HCT116 (cell line): ENCODE results near the gene BICD2. TPM values are rescaled to one million over a fixed set of nuclear protein-coding genes. Genes with fewer than 3 reads are reported as not detected.
"Not testable (repeated sequence)": the region's sequence is repeated elsewhere in the genome, so short reads cannot be mapped to it uniquely, and the experiment has no call there.

Source experiments
- ATAC-seq: fragments of 200-7000 bp; cut with Tn5 transposase; 2 replicates; pipeline ENCODE4 v1.9.1; 2020; ENCODE audit warnings: mild to moderate bottlenecking, moderate library complexity
- BruUV-seq: library from RNA; stranded (reverse); fragments of 400-500 nt; replicated peaks from 2 replicates; lab custom pipeline; 2021; lab: Mats Ljungman, UMichigan
- CTCF ChIA-PET: fragments of 300-600 bp; sonication (Branson Sonifier 250); formaldehyde crosslinking; loops from one replicate; lab custom pipeline; 2021; ENCODE audit warnings: antibody characterized with exemption; lab: Charles Lee
- POLR2A ChIA-PET: fragments of 300-600, 350-600 bp; sonication (Branson Sonifier 250); formaldehyde crosslinking; loops from one replicate; lab custom pipeline; 2021; ENCODE audit warnings: antibody characterized with exemption; lab: Charles Lee
- RAD21 ChIA-PET, 2 experiments: fragments of 300-600 bp; sonication (Branson Sonifier 250); formaldehyde crosslinking; loops; one replicate each; lab custom pipeline; 2023; ENCODE audit warnings: low total read pairs in 2 of 2; ENCODE audit not compliant: uncharacterized antibody in 2 of 2, unreplicated experiment in 2 of 2, low non-redundant PET in 1 of 2; lab: Charles Lee
- DNase-seq: peaks from one replicate; pipeline ENCODE4 v3.0.0-alpha.2; 2010; ENCODE audit warnings: low read depth, low spot score
- H2AFZ ChIP-seq: fragments of 200-600 bp; shearing (Covaris generic), sonication (generic); 2 replicates; pipeline ENCODE4 v1.6.1; 2017; ENCODE audit warnings: low read depth, mixed run types, mixed read lengths, antibody characterized with exemption, low read length; ENCODE audit not compliant: poor library complexity, severe bottlenecking
- H3K27ac ChIP-seq: 2 replicates; pipeline ENCODE4 v1.5.1; 2012; ENCODE audit warnings: low read depth, low read length
- H3K27me3 ChIP-seq: fragments of 200-600 bp; sonication (generic); 2 replicates; pipeline ENCODE4 v1.6.1; 2016; ENCODE audit warnings: mixed run types, low read length, mixed read lengths; ENCODE audit not compliant: insufficient read depth
- H3K36me3 ChIP-seq, 2 experiments: fragments of 200-500 bp in 1 of 2; fragments of 200-600 bp in 1 of 2; sonication (Bioruptor generic) in 1 of 2; sonication (generic) in 1 of 2; 2 replicates each; pipeline versions ENCODE4 v1.5.1 to v1.6.1; 2014 to 2016; ENCODE audit warnings: low read length in 2 of 2, inconsistent platforms in 1 of 2, mixed read lengths in 1 of 2, mixed run types in 1 of 2; ENCODE audit not compliant: insufficient read depth in 2 of 2, control insufficient read depth in 1 of 2
- H3K4me1 ChIP-seq, 2 experiments: fragments of 200-600 bp in 1 of 2; sonication (generic) in 1 of 2; 2 replicates each; pipeline versions ENCODE4 v1.5.1 to v1.6.1; 2012 to 2017; ENCODE audit warnings: low read length in 2 of 2, inconsistent platforms in 1 of 2, mild to moderate bottlenecking in 1 of 2, mixed read lengths in 1 of 2, mixed run types in 1 of 2, moderate library complexity in 1 of 2; ENCODE audit not compliant: insufficient read depth in 2 of 2, control insufficient read depth in 1 of 2
- H3K4me2 ChIP-seq: fragments of 200-600 bp; sonication (generic); 2 replicates; pipeline ENCODE4 v1.6.1; 2017; ENCODE audit warnings: mixed run types, low read length, mixed read lengths
- H3K4me3 ChIP-seq, 2 experiments: fragments of 200-600 bp in 1 of 2; sonication (generic) in 1 of 2; replicated peaks in 1 of 2; 2 replicates each; pipeline ENCODE4 v1.5.1; 2011 to 2016; ENCODE audit warnings: low read length in 2 of 2, control low read depth in 1 of 2, low read depth in 1 of 2, mild to moderate bottlenecking in 1 of 2, mixed read lengths in 1 of 2, mixed run types in 1 of 2
- H3K79me2 ChIP-seq: fragments of 200-600 bp; sonication (generic); 2 replicates; pipeline ENCODE4 v1.6.1; 2017; ENCODE audit warnings: mild to moderate bottlenecking, mixed run types, low read length, moderate library complexity, mixed read lengths; ENCODE audit not compliant: insufficient read depth
- H3K9ac ChIP-seq: fragments of 200-600 bp; sonication (generic); 2 replicates; pipeline ENCODE4 v1.6.1; 2016; ENCODE audit warnings: low read length, mixed read lengths
- H3K9me2 ChIP-seq: fragments of 200-600 bp; sonication (generic), shearing (Covaris generic); 2 replicates; pipeline ENCODE4 v1.6.1; 2017; ENCODE audit warnings: mixed run types, mild to moderate bottlenecking, moderate library complexity; ENCODE audit not compliant: insufficient read depth
- H3K9me3 ChIP-seq, 2 experiments: fragments of 200-500 bp in 1 of 2; fragments of 200-600 bp in 1 of 2; sonication (Bioruptor generic) in 1 of 2; sonication (generic) in 1 of 2; 2 replicates each; pipeline ENCODE4 v1.6.1; 2014 to 2017; ENCODE audit warnings: low read length in 2 of 2, mixed read lengths in 2 of 2, inconsistent platforms in 1 of 2, low read depth in 1 of 2, mild to moderate bottlenecking in 1 of 2, mixed run types in 1 of 2, moderate library complexity in 1 of 2; ENCODE audit not compliant: control insufficient read depth in 1 of 2, insufficient read depth in 1 of 2
- H4K20me1 ChIP-seq: fragments of 200-600 bp; sonication (generic), shearing (Covaris generic); 2 replicates; pipeline ENCODE4 v1.6.1; 2017; ENCODE audit warnings: mixed run types, mild to moderate bottlenecking, moderate library complexity; ENCODE audit not compliant: insufficient read depth
- CBX3 ChIP-seq: IDR thresholded peaks from 2 replicates; pipeline ENCODE4 v1.6.1; 2012; ENCODE audit warnings: low read depth
- EGR1 ChIP-seq: IDR thresholded peaks from 2 replicates; pipeline ENCODE4 v1.6.1; 2012; ENCODE audit warnings: low read depth
- EZH2 ChIP-seq: fragments of 200-600 bp; sonication (generic); IDR thresholded peaks from 2 replicates; pipeline ENCODE4 v1.6.1; 2017; ENCODE audit warnings: antibody characterized with exemption, mixed run types
- EZH2phosphoT487 ChIP-seq: fragments of 200-600 bp; IDR thresholded peaks from 2 replicates; pipeline ENCODE4 v1.6.1; 2018; ENCODE audit warnings: antibody characterized with exemption, borderline replicate concordance
- JUND ChIP-seq: IDR thresholded peaks from 2 replicates; pipeline ENCODE4 v1.6.1; 2012
- POLR2A ChIP-seq: IDR thresholded peaks from 2 replicates; pipeline ENCODE4 v1.7.0; 2011; ENCODE audit warnings: borderline replicate concordance; ENCODE audit not compliant: insufficient read depth, insufficient read length; ENCODE audit errors: extremely low read depth
- SIN3A ChIP-seq: IDR thresholded peaks from 2 replicates; pipeline ENCODE4 v1.6.1; 2012; ENCODE audit warnings: low read depth
- SP1 ChIP-seq: IDR thresholded peaks from 2 replicates; pipeline ENCODE4 v1.6.1; 2012; ENCODE audit warnings: low read depth
- TCF7L2 ChIP-seq: IDR thresholded peaks from 2 replicates; pipeline ENCODE4 v1.7.0; 2011; ENCODE audit warnings: borderline replicate concordance, inconsistent platforms; ENCODE audit not compliant: insufficient read depth, insufficient read length; ENCODE audit errors: extremely low read depth
- YY1 ChIP-seq: IDR thresholded peaks from 2 replicates; pipeline ENCODE4 v1.6.1; 2011; ENCODE audit warnings: low read length, low read depth, moderate library complexity, mild to moderate bottlenecking; ENCODE audit not compliant: insufficient replicate concordance; ENCODE audit errors: extremely low read depth
- ZFX ChIP-seq: fragments of 450-650 bp; IDR thresholded peaks from 2 replicates; pipeline ENCODE4 v1.6.1; 2017
- ZNF274 ChIP-seq: fragments of 200-500 bp; sonication (Bioruptor generic); IDR thresholded peaks from 2 replicates; pipeline ENCODE4 v1.6.1; 2014; ENCODE audit warnings: mild to moderate bottlenecking, low read depth, low read length, inconsistent platforms
- intact Hi-C: fragments of 100-400 bp; cut with micrococcal nuclease; formaldehyde crosslinking; loops from 2 replicates; pipeline ENCODE4 v1.10.0; 2022
- total RNA-seq: library from RNA; stranded (reverse); gene quantifications from one replicate; pipeline ENCODE4 v1.2.1, GENCODE V29; 2021; ENCODE audit not compliant: unreplicated experiment
- TF ChIP-seq, protein P1 (sequence below): IDR thresholded peaks from 2 replicates; pipeline ENCODE4 v1.6.1; 2012
- TF ChIP-seq, protein P2 (sequence below): IDR thresholded peaks from 2 replicates; pipeline ENCODE4 v1.6.1; 2012
- TF ChIP-seq, protein P3 (sequence below): IDR thresholded peaks from 2 replicates; pipeline ENCODE4 v1.6.1; 2012; ENCODE audit warnings: low read depth

Gene BICD2
- total RNA-seq, 1 experiment from 2014 or later, result 23.4 TPM

DNA sequence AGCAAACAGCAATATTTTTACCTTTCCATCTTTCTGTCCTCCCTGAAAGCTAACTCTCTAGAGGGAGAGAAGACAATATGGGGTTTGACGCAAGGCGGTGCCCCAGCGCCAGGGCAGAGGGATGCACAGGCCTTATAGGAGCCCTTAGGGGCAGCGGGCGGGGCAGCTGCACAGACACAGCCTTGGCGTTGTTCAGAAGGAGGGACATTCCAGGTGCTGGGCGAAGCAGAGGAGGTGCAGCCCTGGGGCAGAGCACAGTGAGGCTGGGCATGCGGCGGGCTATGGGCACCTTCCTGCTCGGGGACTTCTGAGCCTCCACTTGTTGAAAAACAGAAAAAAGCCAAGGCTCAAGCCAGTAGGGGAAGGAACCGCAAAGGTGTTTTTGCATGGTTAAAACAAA is 33.7 kb upstream of the BICD2 start:
- Histone ChIP-seq H3K79me2 (no peaks in the 10 kb centered on the region), H4K20me1 (no peaks in the 10 kb centered on the region), H3K27ac (no peak overlapping the region), H2AFZ (no peak overlapping the region), H3K9me2 (no peaks in the 10 kb centered on the region), H3K4me2 (no peak overlapping the region), H3K9me3 (no peaks in the 10 kb centered on the region), H3K9ac (no peak overlapping the region), H3K4me3 (no peak overlapping the region), H3K4me1 (no peaks in the 10 kb centered on the region; a peak in 1 of 4 replicates), H3K27me3 (no peaks in the 10 kb centered on the region), H3K36me3 (no peaks in the 10 kb centered on the region)
- ChIA-PET RAD21 (no interaction called here), POLR2A (no interaction called here), CTCF (no interaction called here)
- BruUV-seq, result no TSS peak
- DNase-seq, result no peak
- no peak for ATAC-seq
- no peak for TF ChIP-seq ZFX
- TF ChIP-seq JUND, result no peak
- no peak for TF ChIP-seq POLR2A
- no peak for TF ChIP-seq EZH2
- TF ChIP-seq, protein P1, sequence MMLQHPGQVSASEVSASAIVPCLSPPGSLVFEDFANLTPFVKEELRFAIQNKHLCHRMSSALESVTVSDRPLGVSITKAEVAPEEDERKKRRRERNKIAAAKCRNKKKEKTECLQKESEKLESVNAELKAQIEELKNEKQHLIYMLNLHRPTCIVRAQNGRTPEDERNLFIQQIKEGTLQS, result no peak
- no peak for TF ChIP-seq YY1
- no peak for TF ChIP-seq SP1
- TF ChIP-seq SIN3A, result no peak
- no peak for TF ChIP-seq EZH2phosphoT487
- no peak for TF ChIP-seq TCF7L2
- TF ChIP-seq CBX3, result no peak
- TF ChIP-seq EGR1, result no peak
- no peak for TF ChIP-seq ZNF274
- TF ChIP-seq, protein P2, sequence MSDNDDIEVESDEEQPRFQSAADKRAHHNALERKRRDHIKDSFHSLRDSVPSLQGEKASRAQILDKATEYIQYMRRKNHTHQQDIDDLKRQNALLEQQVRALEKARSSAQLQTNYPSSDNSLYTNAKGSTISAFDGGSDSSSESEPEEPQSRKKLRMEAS, result no peak
- TF ChIP-seq, protein P3, sequence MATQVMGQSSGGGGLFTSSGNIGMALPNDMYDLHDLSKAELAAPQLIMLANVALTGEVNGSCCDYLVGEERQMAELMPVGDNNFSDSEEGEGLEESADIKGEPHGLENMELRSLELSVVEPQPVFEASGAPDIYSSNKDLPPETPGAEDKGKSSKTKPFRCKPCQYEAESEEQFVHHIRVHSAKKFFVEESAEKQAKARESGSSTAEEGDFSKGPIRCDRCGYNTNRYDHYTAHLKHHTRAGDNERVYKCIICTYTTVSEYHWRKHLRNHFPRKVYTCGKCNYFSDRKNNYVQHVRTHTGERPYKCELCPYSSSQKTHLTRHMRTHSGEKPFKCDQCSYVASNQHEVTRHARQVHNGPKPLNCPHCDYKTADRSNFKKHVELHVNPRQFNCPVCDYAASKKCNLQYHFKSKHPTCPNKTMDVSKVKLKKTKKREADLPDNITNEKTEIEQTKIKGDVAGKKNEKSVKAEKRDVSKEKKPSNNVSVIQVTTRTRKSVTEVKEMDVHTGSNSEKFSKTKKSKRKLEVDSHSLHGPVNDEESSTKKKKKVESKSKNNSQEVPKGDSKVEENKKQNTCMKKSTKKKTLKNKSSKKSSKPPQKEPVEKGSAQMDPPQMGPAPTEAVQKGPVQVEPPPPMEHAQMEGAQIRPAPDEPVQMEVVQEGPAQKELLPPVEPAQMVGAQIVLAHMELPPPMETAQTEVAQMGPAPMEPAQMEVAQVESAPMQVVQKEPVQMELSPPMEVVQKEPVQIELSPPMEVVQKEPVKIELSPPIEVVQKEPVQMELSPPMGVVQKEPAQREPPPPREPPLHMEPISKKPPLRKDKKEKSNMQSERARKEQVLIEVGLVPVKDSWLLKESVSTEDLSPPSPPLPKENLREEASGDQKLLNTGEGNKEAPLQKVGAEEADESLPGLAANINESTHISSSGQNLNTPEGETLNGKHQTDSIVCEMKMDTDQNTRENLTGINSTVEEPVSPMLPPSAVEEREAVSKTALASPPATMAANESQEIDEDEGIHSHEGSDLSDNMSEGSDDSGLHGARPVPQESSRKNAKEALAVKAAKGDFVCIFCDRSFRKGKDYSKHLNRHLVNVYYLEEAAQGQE, result no peak
- intact Hi-C loops, result no loop called here

DNA sequence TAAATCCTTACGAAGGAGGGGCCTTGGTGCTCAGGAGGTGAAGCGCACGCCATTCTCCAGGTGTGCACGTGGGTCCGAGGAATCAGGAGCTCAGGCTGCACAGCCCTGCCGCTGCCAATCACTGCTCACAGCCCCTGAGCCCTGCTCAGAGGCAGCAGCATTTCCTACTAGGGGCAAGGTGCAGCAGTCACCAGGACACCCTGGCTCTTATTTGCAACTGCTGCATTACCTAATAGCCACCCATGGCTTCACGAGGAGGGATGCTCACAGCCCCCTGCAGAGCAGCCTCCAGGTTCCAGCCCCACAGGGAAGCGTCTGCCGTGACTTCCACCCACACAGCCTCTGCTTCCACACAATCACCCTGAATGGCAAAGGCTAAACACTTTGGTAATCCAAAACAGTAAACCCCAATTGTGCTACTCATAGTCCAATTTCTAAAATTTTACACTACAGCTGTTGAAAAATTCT is 31.7 kb upstream of the BICD2 start:
- DNase-seq, H3K27me3 ChIP-seq, H3K9me2 ChIP-seq, ATAC-seq, H2AFZ ChIP-seq, POLR2A ChIA-PET, H3K36me3 ChIP-seq, H3K27ac ChIP-seq, BruUV-seq, H4K20me1 ChIP-seq, intact Hi-C loops, H3K4me2 ChIP-seq, H3K9me3 ChIP-seq, H3K4me1 ChIP-seq, H3K9ac ChIP-seq, RAD21 ChIA-PET, H3K79me2 ChIP-seq, H3K4me3 ChIP-seq: not testable (repeated sequence)
- CTCF ChIA-PET, result interaction anchor here (0.9 kb wide), 1 partner anchor 13 kb away, joined by 3 read pairs; no protein-coding TSS in a partner anchor
